NT2/D1 (cell line): ENCODE results near the gene DNAH17.

ENCODE experiments used
- YY1 ChIP-seq: IDR thresholded peaks from 2 replicates; pipeline ENCODE4 v1.6.1; 2011; ENCODE audit not compliant: insufficient read length, insufficient read depth
- ZNF274 ChIP-seq: IDR thresholded peaks from 2 replicates; pipeline ENCODE4 v1.6.1; 2011; ENCODE audit warnings: mild to moderate bottlenecking, low read depth, low read length

DNA sequence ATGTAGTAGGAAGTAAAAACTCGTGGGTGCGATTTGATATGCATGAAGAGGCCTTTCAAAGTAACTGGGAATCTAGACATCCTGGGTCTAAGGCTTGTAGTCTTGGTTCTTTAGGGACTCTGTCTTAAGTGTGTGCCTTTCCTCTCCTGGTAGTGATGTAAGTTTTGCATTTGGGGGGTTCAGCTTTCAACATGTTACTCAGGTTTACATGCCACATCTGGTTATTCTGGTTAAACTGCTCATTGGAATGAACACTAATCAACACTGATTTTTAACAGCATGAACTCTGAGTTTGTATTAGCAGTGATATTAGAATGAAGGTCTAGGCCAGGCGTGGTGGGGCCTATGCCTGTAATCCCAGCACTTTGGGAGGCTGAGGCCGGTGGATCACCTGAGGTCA, 183.6 kb downstream of the DNAH17 start:
- TF ChIP-seq ZNF274 (no peak), YY1 (no peak)
